GM12878 (cell line): Measurements from ENCODE around the gene ENOX2. TPM values are rescaled to one million over a fixed set of nuclear protein-coding genes. Genes with fewer than 3 reads are reported as not detected.

ENCODE experiments used
- ATAC-seq: fragments of 200-7000 bp; cut with Tn5 transposase; 3 replicates; pipeline ENCODE4 v1.9.1; 2020; ENCODE audit warnings: mild to moderate bottlenecking, moderate library complexity
- BruUV-seq: library from RNA; stranded (reverse); fragments of 400-500 nt; replicated peaks from 2 replicates; lab custom pipeline; 2021; lab: Mats Ljungman, UMichigan
- CTCF ChIA-PET: fragments of 300-600 bp; sonication (Branson Sonifier 250); formaldehyde crosslinking; extraction: SDS; loops from one replicate; lab custom pipeline; 2021; ENCODE audit warnings: inconsistent platforms; lab: Yijun Ruan, JAX
- POLR2A ChIA-PET: fragments of 350-600 bp; formaldehyde crosslinking; extraction: SDS; loops from one replicate; lab custom pipeline; 2021; ENCODE audit warnings: inconsistent platforms; lab: Charles Lee
- RAD21 ChIA-PET: fragments of 300-600 bp; sonication (Branson Sonifier 250); formaldehyde crosslinking; loops from one replicate; lab custom pipeline; 2023; ENCODE audit warnings: antibody characterized with exemption; ENCODE audit not compliant: unreplicated experiment; lab: Charles Lee
- SMC1A ChIA-PET: fragments of 300-600 bp; sonication (Branson Sonifier 250); formaldehyde crosslinking; loops from one replicate; lab custom pipeline; 2023; ENCODE audit not compliant: unreplicated experiment, uncharacterized antibody; lab: Charles Lee
- DNase-seq: peaks from one replicate; pipeline ENCODE4 v3.0.0-alpha.2; 2011; ENCODE audit warnings: low read depth, low spot score
- FAIRE-seq: peaks from 3 replicates; lab custom pipeline; 2011; peaks lifted over from hg19 to GRCh38; lab: Jason Lieb, UNC
- H2AFZ ChIP-seq: 2 replicates; pipeline ENCODE4 v1.6.0; 2011; ENCODE audit warnings: low read depth, low read length, control low read depth; ENCODE audit not compliant: control insufficient read depth
- H3K27ac ChIP-seq: 2 replicates; pipeline ENCODE4 v1.5.1; 2011; ENCODE audit warnings: control low read depth; ENCODE audit not compliant: control insufficient read depth, insufficient read depth
- H3K27me3 ChIP-seq, 2 experiments: replicated peaks in 1 of 2; 2 replicates each; pipeline versions ENCODE4 v1.6.0 to v1.6.1; 2011; ENCODE audit warnings: low read length in 1 of 2; ENCODE audit not compliant: control insufficient read depth in 2 of 2, insufficient read depth in 2 of 2
- H3K36me3 ChIP-seq, 2 experiments: 2 replicates each; pipeline ENCODE4 v1.5.1; 2011; ENCODE audit warnings: low read length in 1 of 2; ENCODE audit not compliant: control insufficient read depth in 2 of 2, insufficient read depth in 2 of 2
- H3K4me1 ChIP-seq: 2 replicates; pipeline ENCODE4 v1.6.1; 2011; ENCODE audit warnings: mild to moderate bottlenecking, low read length, moderate library complexity, mixed read lengths; ENCODE audit not compliant: control insufficient read depth, insufficient read depth
- H3K4me2 ChIP-seq: 2 replicates; pipeline ENCODE4 v1.6.0; 2011; ENCODE audit warnings: control low read depth; ENCODE audit not compliant: control insufficient read depth, insufficient read depth
- H3K4me3 ChIP-seq: fragments of 200-600 bp; sonication (generic); 2 replicates; pipeline ENCODE4 v1.5.1; 2016
- H3K79me2 ChIP-seq: 2 replicates; pipeline ENCODE4 v1.6.0; 2011; ENCODE audit warnings: low read length; ENCODE audit not compliant: control insufficient read depth, insufficient read depth
- H3K9ac ChIP-seq: 2 replicates; pipeline ENCODE4 v1.8.0; 2011; ENCODE audit warnings: low read length, control low read depth, mixed read lengths; ENCODE audit not compliant: control insufficient read depth, insufficient read depth
- H3K9me3 ChIP-seq: replicated peaks from 3 replicates; pipeline ENCODE4 v1.5.1; 2011; ENCODE audit warnings: mild to moderate bottlenecking, low read length; ENCODE audit not compliant: control insufficient read depth, insufficient read depth
- H4K20me1 ChIP-seq: 2 replicates; pipeline ENCODE4 v1.6.0; 2011; ENCODE audit not compliant: control insufficient read depth, insufficient read depth
- FOXM1 ChIP-seq: IDR thresholded peaks from 2 replicates; pipeline ENCODE4 v1.6.1; 2012; ENCODE audit warnings: low read depth, mild to moderate bottlenecking, inconsistent platforms, low read length, moderate library complexity
- HDAC6 ChIP-seq: fragments of 200-600 bp; sonication (generic); IDR thresholded peaks from one replicate; pipeline ENCODE4 v1.8.0; 2017; ENCODE audit warnings: antibody characterized with exemption; ENCODE audit not compliant: unreplicated experiment
- NRF1 ChIP-seq: conservative IDR thresholded peaks from 2 replicates; pipeline ENCODE4 v1.6.1; 2011; ENCODE audit warnings: mild to moderate bottlenecking, low read depth, low read length, improper control_type of control experiment
- PML ChIP-seq: IDR thresholded peaks from 2 replicates; pipeline ENCODE4 v1.6.1; 2012; ENCODE audit warnings: low read length, inconsistent platforms
- SIX5 ChIP-seq: IDR thresholded peaks from 2 replicates; pipeline ENCODE4 v1.6.1; 2011; ENCODE audit warnings: mild to moderate bottlenecking, low read depth, low read length, moderate library complexity; ENCODE audit not compliant: severe bottlenecking
- SMAD1 ChIP-seq: fragments of 450-650 bp; IDR thresholded peaks from 2 replicates; pipeline ENCODE4 v1.6.1; 2018; ENCODE audit warnings: mild to moderate bottlenecking, low read depth; ENCODE audit not compliant: partially characterized antibody
- SPI1 ChIP-seq: IDR thresholded peaks from 2 replicates; pipeline ENCODE4 v1.6.1; 2011; ENCODE audit warnings: low read depth, mild to moderate bottlenecking, low read length, moderate library complexity, borderline replicate concordance; ENCODE audit not compliant: insufficient read depth
- SRF ChIP-seq, 2 experiments: IDR thresholded peaks; 2 replicates each; pipeline ENCODE4 v1.6.1; 2011; ENCODE audit warnings: low read depth in 2 of 2, low read length in 2 of 2, mild to moderate bottlenecking in 1 of 2, moderate library complexity in 1 of 2
- TAF1 ChIP-seq: IDR thresholded peaks from 2 replicates; pipeline ENCODE4 v1.6.1; 2011; ENCODE audit warnings: mild to moderate bottlenecking, low read depth, low read length, borderline replicate concordance
- TARDBP ChIP-seq: IDR thresholded peaks from 2 replicates; pipeline ENCODE4 v1.6.1; 2016; ENCODE audit warnings: borderline replicate concordance
- TCF3 ChIP-seq: IDR thresholded peaks from 2 replicates; pipeline ENCODE4 v1.6.1; 2012; ENCODE audit warnings: low read depth, mild to moderate bottlenecking, low read length, borderline replicate concordance; ENCODE audit not compliant: insufficient read depth
- ZNF274 ChIP-seq: IDR thresholded peaks from one replicate; pipeline ENCODE4 v1.8.0; 2011; ENCODE audit not compliant: insufficient read length, insufficient read depth
- WGBS: methylation state at CpG from one replicate; pipeline ENCODE4 v1.1.6; 2016; ENCODE audit warnings: low lambda C conversion rate; ENCODE audit not compliant: insufficient replicate concordance, insufficient coverage; ENCODE audit errors: missing lambda C conversion rate; 5-methylcytosine and 5-hydroxymethylcytosine counted together
- in situ Hi-C: fragments of 300-500 bp; cut with MboI; formaldehyde crosslinking; loops from 9 replicates; pipeline ENCODE4 v1.14.3; 2018; ENCODE audit warnings: mixed read lengths
- intact Hi-C: fragments of 100-400 bp; cut with micrococcal nuclease; formaldehyde crosslinking; loops from one replicate; pipeline ENCODE4 v1.14.2; 2022; ENCODE audit not compliant: unreplicated experiment
- polyA plus RNA-seq, 11 experiments: library from polyadenylated mRNA; depleted of rRNA in 4 of 11; unstranded in 6 of 11; stranded (reverse) in 5 of 11; fragments of >200 nt; fragmentation: Nextera tagmentation in 4 of 11; fragmentation: Illumina TruSeq in 1 of 11; extraction: Ambion mirVana in 4 of 11; extraction: Trizol in 1 of 11; gene quantifications; 1 replicate in 1 of 11; 2 replicates in 10 of 11; pipeline versions ENCODE4 v1.2.1 to v1.2.3, GENCODE V29; 2011 to 2016; ENCODE audit warnings: inconsistent platforms in 2 of 11, missing spikeins in 2 of 11, low read depth in 1 of 11
- total RNA-seq, 4 experiments: library from RNA; depleted of rRNA in 3 of 4; stranded (reverse); fragments of >200 nt in 3 of 4; fragmentation: Illumina TruSeq in 1 of 4; extraction: Trizol in 1 of 4; gene quantifications; 2 replicates each; pipeline versions ENCODE4 v1.2.1 to v1.2.3, GENCODE V29; 2013 to 2021
- TF ChIP-seq, protein P1 (sequence below): IDR thresholded peaks from 2 replicates; pipeline ENCODE4 v1.6.1; 2012; ENCODE audit warnings: low read depth, low read length, improper control_type of control experiment
- TF ChIP-seq, protein P2 (sequence below): fragments of 450-650 bp; IDR thresholded peaks from 2 replicates; pipeline ENCODE4 v1.6.1; 2014; ENCODE audit warnings: mild to moderate bottlenecking
- TF ChIP-seq, protein P3 (sequence below): fragments of 450-650 bp; IDR thresholded peaks from 2 replicates; pipeline ENCODE4 v1.6.1; 2017; ENCODE audit warnings: low read depth, mild to moderate bottlenecking, moderate library complexity
- TF ChIP-seq, protein P4 (sequence below): IDR thresholded peaks from 2 replicates; pipeline ENCODE4 v1.6.1; 2011; ENCODE audit warnings: borderline replicate concordance, low read depth, mild to moderate bottlenecking, moderate library complexity, low read length; ENCODE audit not compliant: insufficient read depth, poor library complexity, severe bottlenecking
- TF ChIP-seq, protein P5 (sequence below): fragments of 450-650 bp; IDR thresholded peaks from 2 replicates; pipeline ENCODE4 v1.6.1; 2017; ENCODE audit warnings: borderline replicate concordance

Gene ENOX2
- total and polyA plus RNA-seq, 10 of the 15 experiments (the other 5 are each of a cell fraction or from before 2014, with no cell fraction given), result 3.2 to 13.0 (median 7.7) TPM

DNA sequence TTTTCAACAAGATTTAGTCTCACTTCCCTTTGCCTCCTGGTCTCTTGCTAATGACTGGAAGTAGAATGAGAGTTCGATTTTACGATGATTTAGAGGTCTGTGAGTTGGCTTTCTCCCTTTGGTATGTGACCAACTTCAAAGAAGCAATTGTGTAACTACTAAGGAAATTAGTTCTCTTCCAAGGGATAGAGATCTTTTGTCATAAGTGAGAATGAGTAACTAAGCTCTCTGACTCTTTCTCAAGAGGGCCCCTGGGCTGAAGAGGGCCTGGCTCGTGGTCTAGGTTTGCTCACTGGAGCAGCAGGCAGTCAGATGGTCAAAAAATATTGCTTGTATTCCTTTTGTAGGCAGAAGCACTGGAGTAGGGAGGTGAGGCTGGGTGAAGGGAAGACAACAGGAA, 176.3 kb downstream of the ENOX2 start (continued):
- TF ChIP-seq SPI1 (no peak), TCF3 (no peak)

DNA sequence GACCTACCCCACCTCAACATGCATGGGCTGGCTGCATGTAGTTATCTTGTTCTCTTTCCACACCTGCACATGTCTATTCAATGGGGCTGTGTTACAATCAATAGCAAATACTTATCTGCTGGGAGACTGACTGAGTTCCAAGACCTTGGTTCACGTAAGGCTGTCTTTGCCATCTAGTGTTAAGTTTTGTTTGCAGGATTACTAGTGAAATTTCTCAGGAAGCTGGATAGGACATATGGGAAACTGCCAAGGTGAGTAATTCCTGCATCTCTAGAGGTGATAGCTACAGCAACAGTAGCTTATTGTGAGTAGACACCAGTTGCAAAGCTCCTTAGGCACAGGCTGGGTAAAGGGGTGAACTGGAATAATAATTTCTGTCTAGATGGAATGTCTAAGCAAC, 177.5 kb downstream of the ENOX2 start:
- Histone ChIP-seq H3K4me1 (no peaks in the 10 kb centered on the region), H3K27me3 (no peaks in the 10 kb centered on the region), H3K9ac (no peak overlapping the region), H2AFZ (no peak overlapping the region), H4K20me1 (no peaks in the 10 kb centered on the region), H3K79me2 (no peaks in the 10 kb centered on the region), H3K27ac (no peak overlapping the region), H3K36me3 (no peaks in the 10 kb centered on the region), H3K4me2 (no peak overlapping the region), H3K9me3 (no peaks in the 10 kb centered on the region; the same call in 2 of the 3 replicates), H3K4me3 (no peak overlapping the region)
- SMC1A ChIA-PET, result no interaction called here
- POLR2A ChIA-PET, result no interaction called here
- in situ Hi-C loops, result no loop called here
- no peak for TF ChIP-seq ZNF274
- no peak for TF ChIP-seq PML
- TF ChIP-seq TARDBP, result no peak
- TF ChIP-seq, protein P1, sequence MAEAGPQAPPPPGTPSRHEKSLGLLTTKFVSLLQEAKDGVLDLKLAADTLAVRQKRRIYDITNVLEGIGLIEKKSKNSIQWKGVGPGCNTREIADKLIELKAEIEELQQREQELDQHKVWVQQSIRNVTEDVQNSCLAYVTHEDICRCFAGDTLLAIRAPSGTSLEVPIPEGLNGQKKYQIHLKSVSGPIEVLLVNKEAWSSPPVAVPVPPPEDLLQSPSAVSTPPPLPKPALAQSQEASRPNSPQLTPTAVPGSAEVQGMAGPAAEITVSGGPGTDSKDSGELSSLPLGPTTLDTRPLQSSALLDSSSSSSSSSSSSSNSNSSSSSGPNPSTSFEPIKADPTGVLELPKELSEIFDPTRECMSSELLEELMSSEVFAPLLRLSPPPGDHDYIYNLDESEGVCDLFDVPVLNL, result no peak
- TF ChIP-seq, protein P2, sequence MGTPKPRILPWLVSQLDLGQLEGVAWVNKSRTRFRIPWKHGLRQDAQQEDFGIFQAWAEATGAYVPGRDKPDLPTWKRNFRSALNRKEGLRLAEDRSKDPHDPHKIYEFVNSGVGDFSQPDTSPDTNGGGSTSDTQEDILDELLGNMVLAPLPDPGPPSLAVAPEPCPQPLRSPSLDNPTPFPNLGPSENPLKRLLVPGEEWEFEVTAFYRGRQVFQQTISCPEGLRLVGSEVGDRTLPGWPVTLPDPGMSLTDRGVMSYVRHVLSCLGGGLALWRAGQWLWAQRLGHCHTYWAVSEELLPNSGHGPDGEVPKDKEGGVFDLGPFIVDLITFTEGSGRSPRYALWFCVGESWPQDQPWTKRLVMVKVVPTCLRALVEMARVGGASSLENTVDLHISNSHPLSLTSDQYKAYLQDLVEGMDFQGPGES, result no peak
- no peak for TF ChIP-seq SIX5
- no peak for TF ChIP-seq TAF1
- TF ChIP-seq SRF (IDR thresholded peaks at IDR 0.05; ENCODE audit: low read depth in 2 of 2, low read length in 2 of 2), result no peak
- TF ChIP-seq, protein P3, sequence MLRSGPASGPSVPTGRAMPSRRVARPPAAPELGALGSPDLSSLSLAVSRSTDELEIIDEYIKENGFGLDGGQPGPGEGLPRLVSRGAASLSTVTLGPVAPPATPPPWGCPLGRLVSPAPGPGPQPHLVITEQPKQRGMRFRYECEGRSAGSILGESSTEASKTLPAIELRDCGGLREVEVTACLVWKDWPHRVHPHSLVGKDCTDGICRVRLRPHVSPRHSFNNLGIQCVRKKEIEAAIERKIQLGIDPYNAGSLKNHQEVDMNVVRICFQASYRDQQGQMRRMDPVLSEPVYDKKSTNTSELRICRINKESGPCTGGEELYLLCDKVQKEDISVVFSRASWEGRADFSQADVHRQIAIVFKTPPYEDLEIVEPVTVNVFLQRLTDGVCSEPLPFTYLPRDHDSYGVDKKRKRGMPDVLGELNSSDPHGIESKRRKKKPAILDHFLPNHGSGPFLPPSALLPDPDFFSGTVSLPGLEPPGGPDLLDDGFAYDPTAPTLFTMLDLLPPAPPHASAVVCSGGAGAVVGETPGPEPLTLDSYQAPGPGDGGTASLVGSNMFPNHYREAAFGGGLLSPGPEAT, result no peak
- TF ChIP-seq HDAC6, result no peak
- TF ChIP-seq SMAD1, result no peak
- no peak for TF ChIP-seq NRF1
- TF ChIP-seq, protein P4, sequence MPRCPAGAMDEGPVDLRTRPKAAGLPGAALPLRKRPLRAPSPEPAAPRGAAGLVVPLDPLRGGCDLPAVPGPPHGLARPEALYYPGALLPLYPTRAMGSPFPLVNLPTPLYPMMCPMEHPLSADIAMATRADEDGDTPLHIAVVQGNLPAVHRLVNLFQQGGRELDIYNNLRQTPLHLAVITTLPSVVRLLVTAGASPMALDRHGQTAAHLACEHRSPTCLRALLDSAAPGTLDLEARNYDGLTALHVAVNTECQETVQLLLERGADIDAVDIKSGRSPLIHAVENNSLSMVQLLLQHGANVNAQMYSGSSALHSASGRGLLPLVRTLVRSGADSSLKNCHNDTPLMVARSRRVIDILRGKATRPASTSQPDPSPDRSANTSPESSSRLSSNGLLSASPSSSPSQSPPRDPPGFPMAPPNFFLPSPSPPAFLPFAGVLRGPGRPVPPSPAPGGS, result no peak
- no peak for TF ChIP-seq FOXM1
- TF ChIP-seq, protein P5, sequence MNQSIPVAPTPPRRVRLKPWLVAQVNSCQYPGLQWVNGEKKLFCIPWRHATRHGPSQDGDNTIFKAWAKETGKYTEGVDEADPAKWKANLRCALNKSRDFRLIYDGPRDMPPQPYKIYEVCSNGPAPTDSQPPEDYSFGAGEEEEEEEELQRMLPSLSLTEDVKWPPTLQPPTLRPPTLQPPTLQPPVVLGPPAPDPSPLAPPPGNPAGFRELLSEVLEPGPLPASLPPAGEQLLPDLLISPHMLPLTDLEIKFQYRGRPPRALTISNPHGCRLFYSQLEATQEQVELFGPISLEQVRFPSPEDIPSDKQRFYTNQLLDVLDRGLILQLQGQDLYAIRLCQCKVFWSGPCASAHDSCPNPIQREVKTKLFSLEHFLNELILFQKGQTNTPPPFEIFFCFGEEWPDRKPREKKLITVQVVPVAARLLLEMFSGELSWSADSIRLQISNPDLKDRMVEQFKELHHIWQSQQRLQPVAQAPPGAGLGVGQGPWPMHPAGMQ, result no peak
- RAD21 ChIA-PET, result no interaction called here
- intact Hi-C loops, result no loop called here
- no TSS peak for BruUV-seq
- DNase-seq (no peak), FAIRE-seq (no peak), ATAC-seq (no peak)
- 74% methylated on average over 1 of the region's 1 CpG for WGBS
- CTCF ChIA-PET, result interaction anchor here (0.9 kb wide), 1 partner anchor 23 kb away, joined by 3 read pairs; no protein-coding TSS in a partner anchor
